Endothelial cell of umbilical vein (primary cell): Measurements from ENCODE around the gene AGL.
A peak's percentile ranks its signal among the peaks of the same experiment; 100 is the strongest.

ENCODE experiments used
- EZH2 ChIP-seq: IDR thresholded peaks from 2 replicates; pipeline ENCODE4 v1.6.1; 2012; ENCODE audit warnings: borderline replicate concordance, low read depth, mild to moderate bottlenecking, moderate library complexity, low read length, inconsistent platforms; ENCODE audit not compliant: severe bottlenecking
- FOS ChIP-seq: IDR thresholded peaks from 2 replicates; pipeline ENCODE4 v1.6.1; 2011; ENCODE audit warnings: mild to moderate bottlenecking, low read length, moderate library complexity, borderline replicate concordance; ENCODE audit not compliant: insufficient read depth
- GATA2 ChIP-seq: IDR thresholded peaks from 2 replicates; pipeline ENCODE4 v1.7.0; 2011; ENCODE audit warnings: low read depth, mild to moderate bottlenecking, moderate library complexity, mixed read lengths, low read length; ENCODE audit not compliant: insufficient read length, insufficient read depth
- JUN ChIP-seq: IDR thresholded peaks from 2 replicates; pipeline ENCODE4 v1.6.1; 2011; ENCODE audit warnings: borderline replicate concordance, low read depth; ENCODE audit not compliant: insufficient read length, insufficient read depth
- MAX ChIP-seq: IDR thresholded peaks from 2 replicates; pipeline ENCODE4 v1.6.1; 2011; ENCODE audit not compliant: insufficient read depth, insufficient read length
- MYC ChIP-seq: IDR thresholded peaks from one replicate; pipeline ENCODE4 v1.6.1; 2011; ENCODE audit warnings: mild to moderate bottlenecking, low read depth, low read length
- POLR2A ChIP-seq: IDR thresholded peaks from 2 replicates; pipeline ENCODE4 v1.6.1; 2012; ENCODE audit warnings: low read depth, mild to moderate bottlenecking, control low read depth, low read length
- POLR2AphosphoS5 ChIP-seq: IDR thresholded peaks from 2 replicates; pipeline ENCODE4 v1.6.1; 2012; ENCODE audit warnings: low read depth, mild to moderate bottlenecking, control low read depth, low read length, moderate library complexity; ENCODE audit not compliant: insufficient read depth
- TF ChIP-seq, protein P1 (sequence below), 2 donors: IDR thresholded peaks; 1 replicate in 1 of 2; 2 replicates in 1 of 2; pipeline ENCODE4 v1.5.1; 2011; ENCODE audit warnings: low read length in 2 of 2, mild to moderate bottlenecking in 2 of 2, moderate library complexity in 2 of 2, control low read depth in 1 of 2, inconsistent platforms in 1 of 2, low read depth in 1 of 2; ENCODE audit not compliant: insufficient read depth in 1 of 2; ENCODE audit errors: extremely low read depth in 1 of 2

DNA sequence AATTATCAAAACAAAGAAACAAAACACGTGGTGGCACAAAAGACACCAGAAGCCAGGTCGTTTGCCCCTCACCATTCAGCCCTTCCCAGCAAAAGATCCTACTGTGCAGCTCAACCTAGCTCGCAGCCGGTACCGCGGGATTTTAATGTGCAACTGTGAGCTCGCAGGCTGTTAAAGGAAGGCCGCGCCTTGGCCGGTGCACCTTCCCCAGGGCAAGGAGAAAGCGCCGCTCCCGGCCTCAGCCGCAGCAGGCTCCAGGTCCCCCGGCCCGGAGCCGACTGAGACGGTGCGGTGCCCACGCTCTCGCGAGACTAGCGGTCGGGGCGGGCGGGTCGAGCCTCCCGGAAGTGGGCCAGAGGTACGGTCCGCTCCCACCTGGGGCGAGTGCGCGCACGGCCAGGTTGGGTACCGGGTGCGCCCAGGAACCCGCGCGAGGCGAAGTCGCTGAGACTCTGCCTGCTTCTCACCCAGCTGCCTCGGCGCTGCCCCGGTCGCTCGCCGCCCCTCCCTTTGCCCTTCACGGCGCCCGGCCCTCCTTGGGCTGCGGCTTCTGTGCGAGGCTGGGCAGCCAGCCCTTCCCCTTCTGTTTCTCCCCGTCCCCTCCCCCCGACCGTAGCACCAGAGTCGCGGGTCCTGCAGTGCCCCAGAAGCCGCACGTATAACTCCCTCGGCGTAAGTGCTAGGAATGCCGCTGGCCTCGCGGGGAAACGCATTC lies at the start of gene AGL:
- TF ChIP-seq, protein P1, sequence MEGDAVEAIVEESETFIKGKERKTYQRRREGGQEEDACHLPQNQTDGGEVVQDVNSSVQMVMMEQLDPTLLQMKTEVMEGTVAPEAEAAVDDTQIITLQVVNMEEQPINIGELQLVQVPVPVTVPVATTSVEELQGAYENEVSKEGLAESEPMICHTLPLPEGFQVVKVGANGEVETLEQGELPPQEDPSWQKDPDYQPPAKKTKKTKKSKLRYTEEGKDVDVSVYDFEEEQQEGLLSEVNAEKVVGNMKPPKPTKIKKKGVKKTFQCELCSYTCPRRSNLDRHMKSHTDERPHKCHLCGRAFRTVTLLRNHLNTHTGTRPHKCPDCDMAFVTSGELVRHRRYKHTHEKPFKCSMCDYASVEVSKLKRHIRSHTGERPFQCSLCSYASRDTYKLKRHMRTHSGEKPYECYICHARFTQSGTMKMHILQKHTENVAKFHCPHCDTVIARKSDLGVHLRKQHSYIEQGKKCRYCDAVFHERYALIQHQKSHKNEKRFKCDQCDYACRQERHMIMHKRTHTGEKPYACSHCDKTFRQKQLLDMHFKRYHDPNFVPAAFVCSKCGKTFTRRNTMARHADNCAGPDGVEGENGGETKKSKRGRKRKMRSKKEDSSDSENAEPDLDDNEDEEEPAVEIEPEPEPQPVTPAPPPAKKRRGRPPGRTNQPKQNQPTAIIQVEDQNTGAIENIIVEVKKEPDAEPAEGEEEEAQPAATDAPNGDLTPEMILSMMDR (IDR thresholded peaks at IDR 0.05; ENCODE audit: extremely low read depth in 1 of 2, insufficient read depth in 1 of 2, low read depth in 1 of 2, low read length in 2 of 2), result no peak
- peak; percentile 93 for TF ChIP-seq POLR2A
- TF ChIP-seq EZH2, result no peak
- peak; percentile 83 for TF ChIP-seq POLR2AphosphoS5
- TF ChIP-seq JUN, result no peak
- no peak for TF ChIP-seq MAX
- no peak for TF ChIP-seq MYC
- TF ChIP-seq FOS, result no peak
- TF ChIP-seq GATA2, result no peak
